ENCODE data around the gene GLCE.
A peak's percentile ranks its signal among the peaks of the same experiment; 100 is the strongest.
"Not testable (repeated sequence)": the region's sequence is repeated elsewhere in the genome, so short reads cannot be mapped to it uniquely, and the experiment has no call there.

GLCE gene

DNA sequence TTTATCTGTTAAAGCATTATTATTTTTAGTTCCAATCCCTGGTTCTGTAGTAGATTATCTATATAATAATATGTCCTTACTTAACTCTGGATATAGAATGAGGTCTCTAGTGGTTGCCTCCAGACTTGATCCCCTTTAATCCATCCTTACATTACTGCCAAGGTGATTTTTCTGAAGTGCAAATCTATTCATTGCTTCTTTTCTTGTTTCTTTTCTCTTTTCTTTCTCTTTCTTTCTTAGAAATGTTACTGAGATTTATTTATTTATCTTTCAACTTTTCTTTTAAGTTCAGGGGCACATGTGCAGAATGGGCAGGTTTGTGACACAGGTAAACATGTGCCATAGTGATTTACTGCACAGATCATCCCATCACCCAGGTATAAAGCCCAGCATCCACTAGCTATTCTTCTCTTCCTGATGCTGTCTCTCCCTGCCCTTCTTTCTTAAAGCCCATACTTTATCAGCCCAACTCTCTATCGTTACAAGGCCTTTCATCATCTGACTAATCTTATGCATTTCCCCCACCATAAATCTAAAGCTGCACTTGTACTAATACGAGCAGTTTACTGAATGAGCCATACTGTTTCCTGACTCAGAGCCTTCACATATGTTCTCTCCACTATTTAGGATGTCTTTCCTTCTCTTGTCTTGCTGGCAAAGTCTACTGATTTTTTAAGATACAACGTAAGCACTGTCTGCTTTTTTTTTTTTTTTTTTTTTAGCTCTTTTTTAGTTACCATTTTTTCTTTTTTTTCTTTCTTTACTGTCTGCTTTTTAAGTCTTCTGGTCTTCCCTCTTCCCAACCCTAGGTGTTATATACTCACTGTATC is 4.6 kb downstream of the GLCE start:
- DNase-seq (ENCODE audit: low read depth) = peak; percentile 49
- TF ChIP-seq, protein P1, sequence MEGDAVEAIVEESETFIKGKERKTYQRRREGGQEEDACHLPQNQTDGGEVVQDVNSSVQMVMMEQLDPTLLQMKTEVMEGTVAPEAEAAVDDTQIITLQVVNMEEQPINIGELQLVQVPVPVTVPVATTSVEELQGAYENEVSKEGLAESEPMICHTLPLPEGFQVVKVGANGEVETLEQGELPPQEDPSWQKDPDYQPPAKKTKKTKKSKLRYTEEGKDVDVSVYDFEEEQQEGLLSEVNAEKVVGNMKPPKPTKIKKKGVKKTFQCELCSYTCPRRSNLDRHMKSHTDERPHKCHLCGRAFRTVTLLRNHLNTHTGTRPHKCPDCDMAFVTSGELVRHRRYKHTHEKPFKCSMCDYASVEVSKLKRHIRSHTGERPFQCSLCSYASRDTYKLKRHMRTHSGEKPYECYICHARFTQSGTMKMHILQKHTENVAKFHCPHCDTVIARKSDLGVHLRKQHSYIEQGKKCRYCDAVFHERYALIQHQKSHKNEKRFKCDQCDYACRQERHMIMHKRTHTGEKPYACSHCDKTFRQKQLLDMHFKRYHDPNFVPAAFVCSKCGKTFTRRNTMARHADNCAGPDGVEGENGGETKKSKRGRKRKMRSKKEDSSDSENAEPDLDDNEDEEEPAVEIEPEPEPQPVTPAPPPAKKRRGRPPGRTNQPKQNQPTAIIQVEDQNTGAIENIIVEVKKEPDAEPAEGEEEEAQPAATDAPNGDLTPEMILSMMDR (IDR thresholded peaks at IDR 0.05; ENCODE audit: insufficient read depth, low read depth, low read length, missing control alignments) = no peak
- H3K4me3 ChIP-seq (ENCODE audit: low read length) = no peak overlapping the region

DNA sequence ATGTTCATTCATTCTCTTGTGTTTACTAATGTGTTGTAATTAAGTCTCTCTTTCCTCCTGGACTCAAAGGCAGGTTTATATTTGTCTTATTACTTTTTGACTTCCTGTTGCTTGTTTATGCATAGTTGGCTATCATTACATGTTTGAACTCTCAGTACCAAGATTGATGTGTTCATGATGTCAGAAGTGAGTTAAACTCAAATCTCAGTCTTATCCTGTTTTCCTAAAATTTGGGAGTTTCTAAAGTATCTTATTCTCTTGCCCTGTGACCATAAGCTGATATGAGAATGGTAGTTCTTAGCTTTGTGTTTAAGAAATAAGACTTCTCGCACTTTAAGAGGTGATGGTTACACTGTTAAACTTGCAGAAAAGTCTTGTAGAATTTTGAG is 5.2 kb downstream of the GLCE start:
- peak; percentile 24 for DNase-seq (ENCODE audit: low read depth)
- H3K4me3 ChIP-seq (ENCODE audit: low read length) = no peak overlapping the region
- TF ChIP-seq, protein P1 (IDR thresholded peaks at IDR 0.05; ENCODE audit: insufficient read depth, low read depth, low read length, missing control alignments) = no peak

DNA sequence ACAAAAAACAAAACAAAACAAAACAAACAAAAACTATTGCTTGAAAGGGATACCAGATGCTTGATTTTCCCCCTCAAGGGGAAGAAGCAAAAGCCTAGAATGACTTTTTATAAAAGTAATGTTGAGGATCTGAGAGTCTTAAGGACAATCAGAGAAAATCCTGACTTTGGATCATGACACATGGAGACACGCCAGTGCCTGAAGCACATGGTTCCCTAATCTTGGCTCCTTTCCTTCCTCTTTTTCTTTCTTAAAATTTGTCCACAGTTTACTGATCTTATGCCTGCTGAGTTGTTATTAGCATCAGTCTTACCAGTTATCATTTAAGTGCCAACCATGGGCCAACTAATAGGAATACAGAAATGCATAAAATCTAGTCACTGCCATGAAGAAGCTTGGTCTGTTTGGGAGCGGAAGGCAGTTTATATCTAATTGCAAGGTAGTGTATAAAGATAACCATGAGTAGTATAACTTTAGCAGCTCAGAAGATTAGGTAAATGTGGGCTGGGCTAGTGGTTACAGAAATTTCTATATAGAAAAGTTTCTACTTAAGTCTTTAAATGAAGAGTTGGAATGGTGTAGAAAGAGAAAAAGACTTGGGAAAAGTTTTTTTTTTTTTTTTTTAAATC is 6.9 kb downstream of the GLCE start:
- TF ChIP-seq, protein P1 (IDR thresholded peaks at IDR 0.05; ENCODE audit: insufficient read depth, low read depth, low read length, missing control alignments) = no peak
- DNase-seq (ENCODE audit: low read depth) = no peak
- H3K4me3 ChIP-seq (ENCODE audit: low read length) = no peak overlapping the region

DNA sequence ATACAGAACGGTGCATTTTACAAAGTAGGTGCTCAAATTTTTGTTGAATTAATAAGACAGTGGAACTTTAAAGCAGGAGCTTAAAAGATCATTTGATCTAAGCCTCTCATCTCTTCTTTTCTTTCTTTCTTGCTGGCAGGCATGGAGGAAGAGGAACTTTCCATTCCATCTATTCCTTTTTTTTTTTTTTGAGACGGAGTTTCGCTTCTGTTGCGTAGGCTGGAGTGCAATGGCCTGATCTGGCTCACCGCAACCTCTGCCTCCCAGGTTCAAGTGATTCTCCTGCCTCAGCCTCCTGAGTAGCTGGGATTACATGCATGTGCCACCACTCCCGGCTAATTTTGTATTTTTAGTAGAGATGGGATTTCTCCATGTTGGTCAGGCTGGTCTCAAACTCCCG is 7.9 kb downstream of the GLCE start:
- not testable (repeated sequence) for H3K4me3 ChIP-seq (ENCODE audit: low read length); DNase-seq (ENCODE audit: low read depth)

DNA sequence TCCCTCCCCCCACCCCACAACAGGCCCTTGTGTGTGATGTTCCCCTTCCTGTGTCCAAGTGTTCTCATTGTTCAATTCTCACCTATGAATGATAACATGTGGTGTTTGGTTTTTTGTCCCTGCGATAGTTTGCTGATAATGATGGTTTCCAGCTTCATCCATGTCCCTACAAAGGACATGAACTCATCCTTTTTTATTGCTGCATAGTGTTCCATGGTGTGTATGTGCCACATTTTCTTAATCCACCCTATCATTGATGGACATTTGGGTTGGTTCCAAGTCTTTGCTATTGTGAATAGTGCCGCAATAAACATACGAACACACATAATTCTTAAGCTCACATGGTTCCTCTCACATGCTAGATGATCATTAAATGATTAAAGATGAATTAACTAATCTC is 9.1 kb downstream of the GLCE start:
- DNase-seq (ENCODE audit: low read depth); H3K4me3 ChIP-seq (ENCODE audit: low read length): not testable (repeated sequence)

DNA sequence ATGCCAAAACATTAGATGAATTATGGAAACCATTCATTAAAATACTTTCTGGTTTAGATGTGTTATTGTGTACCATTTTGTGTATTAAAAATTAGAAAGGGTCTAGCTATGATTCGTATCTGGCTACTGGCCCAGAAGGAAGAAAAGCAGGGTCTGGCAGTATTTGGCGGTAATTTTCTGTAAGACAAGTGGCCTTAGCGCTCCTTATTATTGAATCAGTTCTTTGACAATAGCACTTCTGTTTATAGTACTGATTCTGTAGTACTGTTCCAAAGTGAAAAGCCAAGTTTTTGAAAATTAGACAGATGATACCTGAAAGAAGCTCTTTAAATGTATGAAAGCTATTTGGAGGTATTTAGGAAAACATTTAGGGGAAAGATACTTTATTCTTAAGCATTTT is 10.2 kb downstream of the GLCE start:
- no peak for DNase-seq (ENCODE audit: low read depth)
- TF ChIP-seq, protein P1 (IDR thresholded peaks at IDR 0.05; ENCODE audit: insufficient read depth, low read depth, low read length, missing control alignments) = no peak
- no peak overlapping the region for H3K4me3 ChIP-seq (ENCODE audit: low read length)

DNA sequence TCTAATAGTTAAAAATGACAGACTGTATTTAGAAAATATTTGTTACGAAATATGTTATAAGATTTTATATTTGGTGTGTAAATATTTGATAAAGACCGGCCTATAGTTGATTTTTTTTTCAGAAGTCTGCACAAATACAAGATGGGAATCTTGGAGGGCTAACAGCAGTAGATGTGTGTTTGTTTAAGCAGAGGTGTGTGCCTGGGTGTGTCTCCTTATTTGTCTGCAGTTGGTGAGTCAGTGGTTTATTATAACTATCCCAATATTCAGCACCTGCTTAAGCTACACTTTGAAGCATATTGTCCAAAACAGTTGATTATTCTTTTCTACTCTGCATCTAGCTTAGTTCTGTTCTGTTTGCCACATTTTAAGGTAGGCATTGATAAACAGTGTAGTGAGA is 12.4 kb downstream of the GLCE start:
- no peak overlapping the region for H3K4me3 ChIP-seq (ENCODE audit: low read length)
- TF ChIP-seq, protein P1 (IDR thresholded peaks at IDR 0.05; ENCODE audit: insufficient read depth, low read depth, low read length, missing control alignments) = no peak
- DNase-seq (ENCODE audit: low read depth) = peak; percentile 64

DNA sequence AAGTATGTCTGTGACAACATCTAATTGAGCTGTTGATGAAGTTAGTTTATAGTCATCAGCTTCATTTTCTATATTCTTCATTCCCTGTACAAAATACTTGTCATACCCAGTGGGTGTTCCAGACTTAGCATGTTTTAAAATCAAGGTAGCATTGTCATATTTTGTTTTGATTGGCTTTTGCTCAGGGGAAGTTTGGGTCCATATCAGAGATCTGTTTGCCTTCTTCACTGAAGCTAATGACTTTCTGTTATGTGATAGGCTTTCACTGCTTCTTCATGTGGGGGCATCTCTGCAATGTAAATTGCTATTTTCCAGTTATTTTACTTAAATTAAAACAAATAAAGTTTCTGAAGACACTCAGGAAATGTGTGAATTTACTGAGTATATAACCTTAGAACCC is 15.1 kb downstream of the GLCE start:
- TF ChIP-seq, protein P1 (IDR thresholded peaks at IDR 0.05; ENCODE audit: insufficient read depth, low read depth, low read length, missing control alignments) = no peak
- no peak for DNase-seq (ENCODE audit: low read depth)
- no peak overlapping the region for H3K4me3 ChIP-seq (ENCODE audit: low read length)

Measured in epithelial cell of esophagus (primary cell).